ENCODE data around the gene ADCK2.

The ADCK2 gene

DNA sequence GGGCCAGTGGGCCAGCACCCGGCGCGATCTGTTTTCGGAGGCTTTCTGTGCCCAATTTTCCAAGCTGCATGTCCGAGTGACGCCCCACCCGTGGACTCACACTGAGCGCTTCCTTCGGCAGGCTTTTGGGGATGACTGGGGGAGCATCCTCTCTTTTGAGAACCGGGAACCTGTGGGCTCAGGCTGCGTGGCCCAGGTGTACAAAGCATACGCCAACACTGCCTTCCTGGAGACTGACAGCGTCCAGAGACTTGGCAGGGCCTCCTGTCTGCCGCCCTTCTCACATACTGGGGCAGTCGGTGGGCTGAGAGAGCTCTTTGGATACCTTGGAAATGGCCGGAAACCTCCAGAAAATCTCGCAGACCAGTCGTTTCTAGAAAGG, 1.0 kb downstream of the ADCK2 start:
- Histone ChIP-seq H4K20me1 (ENCODE audit: insufficient read depth, low read length) (no peaks in the 10 kb centered on the region), H3F3A (ENCODE audit: insufficient read depth, low read length) (peaks cover 23% of the 10 kb centered on the region; the same call in 1 of the 2 replicates), H3K4me2 (ENCODE audit: low read length) (peak overlapping the region; percentile 90), H3K4me3 (ENCODE audit: low read depth, low read length, poor library complexity, severe bottlenecking) (peak overlapping the region; percentile 76), H3K9me3 (ENCODE audit: low read length) (no peaks in the 10 kb centered on the region), H3K27me3 (ENCODE audit: insufficient read depth, low read length) (no peaks in the 10 kb centered on the region), H3K9ac (ENCODE audit: low read length) (peak overlapping the region; percentile 89), H3K9me2 (ENCODE audit: low read depth, low read length) (no peaks in the 10 kb centered on the region), H3K36me3 (ENCODE audit: insufficient read depth, low read length) (peaks cover 13% of the 10 kb centered on the region; the same call in 1 of the 2 replicates), H3K4me1 (ENCODE audit: insufficient read depth, low read length, severe bottlenecking) (peaks cover 56% of the 10 kb centered on the region), H3K79me2 (ENCODE audit: insufficient read depth, low read length) (no peaks in the 10 kb centered on the region), H3K27ac (ENCODE audit: low read depth, low read length, poor library complexity, severe bottlenecking) (peak overlapping the region; percentile 93), H2AFZ (ENCODE audit: low read length) (no peak overlapping the region)
- no peak for TF ChIP-seq EZH2 (IDR thresholded peaks at IDR 0.05; ENCODE audit: borderline replicate concordance, low read length)
- TF ChIP-seq, protein P1, sequence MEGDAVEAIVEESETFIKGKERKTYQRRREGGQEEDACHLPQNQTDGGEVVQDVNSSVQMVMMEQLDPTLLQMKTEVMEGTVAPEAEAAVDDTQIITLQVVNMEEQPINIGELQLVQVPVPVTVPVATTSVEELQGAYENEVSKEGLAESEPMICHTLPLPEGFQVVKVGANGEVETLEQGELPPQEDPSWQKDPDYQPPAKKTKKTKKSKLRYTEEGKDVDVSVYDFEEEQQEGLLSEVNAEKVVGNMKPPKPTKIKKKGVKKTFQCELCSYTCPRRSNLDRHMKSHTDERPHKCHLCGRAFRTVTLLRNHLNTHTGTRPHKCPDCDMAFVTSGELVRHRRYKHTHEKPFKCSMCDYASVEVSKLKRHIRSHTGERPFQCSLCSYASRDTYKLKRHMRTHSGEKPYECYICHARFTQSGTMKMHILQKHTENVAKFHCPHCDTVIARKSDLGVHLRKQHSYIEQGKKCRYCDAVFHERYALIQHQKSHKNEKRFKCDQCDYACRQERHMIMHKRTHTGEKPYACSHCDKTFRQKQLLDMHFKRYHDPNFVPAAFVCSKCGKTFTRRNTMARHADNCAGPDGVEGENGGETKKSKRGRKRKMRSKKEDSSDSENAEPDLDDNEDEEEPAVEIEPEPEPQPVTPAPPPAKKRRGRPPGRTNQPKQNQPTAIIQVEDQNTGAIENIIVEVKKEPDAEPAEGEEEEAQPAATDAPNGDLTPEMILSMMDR (IDR thresholded peaks at IDR 0.05; ENCODE audit: low read length) = no peak

DNA sequence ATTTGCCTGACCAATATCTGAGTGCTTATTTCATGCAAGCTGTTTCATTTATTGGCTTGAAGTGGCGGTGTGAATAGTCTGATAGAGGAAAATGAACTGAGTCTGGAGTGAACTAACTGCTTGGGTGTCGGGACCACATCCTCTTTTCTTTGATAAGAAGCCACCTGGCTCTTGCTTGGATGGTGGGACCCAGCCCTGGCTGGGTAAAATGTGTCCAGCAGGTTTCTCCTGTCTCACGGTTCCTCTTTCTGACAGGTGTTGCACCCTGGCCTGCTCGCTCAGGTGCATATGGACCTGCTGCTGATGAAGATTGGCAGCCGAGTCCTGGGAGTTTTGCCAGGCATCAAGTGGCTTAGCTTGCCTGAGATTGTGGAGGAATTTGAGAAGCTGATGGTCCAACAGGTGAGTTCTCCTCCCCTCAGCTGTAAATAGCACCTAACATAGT, 1.6 kb downstream of the ADCK2 start:
- Histone ChIP-seq H3F3A (ENCODE audit: insufficient read depth, low read length) (peaks cover 23% of the 10 kb centered on the region; the same call in 1 of the 2 replicates), H3K79me2 (ENCODE audit: insufficient read depth, low read length) (no peaks in the 10 kb centered on the region), H3K4me1 (ENCODE audit: insufficient read depth, low read length, severe bottlenecking) (peaks cover 56% of the 10 kb centered on the region), H3K4me3 (ENCODE audit: low read depth, low read length, poor library complexity, severe bottlenecking) (peak overlapping the region; percentile 76), H3K36me3 (ENCODE audit: insufficient read depth, low read length) (peaks cover 19% of the 10 kb centered on the region), H2AFZ (ENCODE audit: low read length) (no peak overlapping the region), H4K20me1 (ENCODE audit: insufficient read depth, low read length) (no peaks in the 10 kb centered on the region), H3K9me3 (ENCODE audit: low read length) (no peaks in the 10 kb centered on the region), H3K4me2 (ENCODE audit: low read length) (peak overlapping the region; percentile 90), H3K27ac (ENCODE audit: low read depth, low read length, poor library complexity, severe bottlenecking) (peak overlapping the region; percentile 93), H3K27me3 (ENCODE audit: insufficient read depth, low read length) (no peaks in the 10 kb centered on the region), H3K9me2 (ENCODE audit: low read depth, low read length) (no peaks in the 10 kb centered on the region), H3K9ac (ENCODE audit: low read length) (peak overlapping the region; percentile 89; the same call in 1 of the 2 replicates)
- TF ChIP-seq, protein P1 (IDR thresholded peaks at IDR 0.05; ENCODE audit: low read length) = no peak
- no peak for TF ChIP-seq EZH2 (IDR thresholded peaks at IDR 0.05; ENCODE audit: borderline replicate concordance, low read length)

- H3K36me3 ChIP-seq (ENCODE audit: insufficient read depth, low read length) = peaks cover 24% of the 10 kb centered on the region
- peaks cover 56% of the 10 kb centered on the region for H3K4me1 ChIP-seq (ENCODE audit: insufficient read depth, low read length, severe bottlenecking)
- H4K20me1 ChIP-seq (ENCODE audit: insufficient read depth, low read length) = no peaks in the 10 kb centered on the region
- no peaks in the 10 kb centered on the region for H3K79me2 ChIP-seq (ENCODE audit: insufficient read depth, low read length)
- H3K9me2 ChIP-seq (ENCODE audit: low read depth, low read length) = no peaks in the 10 kb centered on the region
- H3K27me3 ChIP-seq (ENCODE audit: insufficient read depth, low read length) = no peaks in the 10 kb centered on the region
- H3F3A ChIP-seq (ENCODE audit: insufficient read depth, low read length) = peaks cover 23% of the 10 kb centered on the region; the same call in 1 of the 2 replicates
- peak overlapping the region; percentile 93 for H3K27ac ChIP-seq (ENCODE audit: low read depth, low read length, poor library complexity, severe bottlenecking)
- H3K9ac ChIP-seq (ENCODE audit: low read length) = peak overlapping the region; percentile 89
- no peaks in the 10 kb centered on the region for H3K9me3 ChIP-seq (ENCODE audit: low read length)
- H2AFZ ChIP-seq (ENCODE audit: low read length) = no peak overlapping the region
- peak overlapping the region; percentile 90 for H3K4me2 ChIP-seq (ENCODE audit: low read length)
- no peak for TF ChIP-seq EZH2 (IDR thresholded peaks at IDR 0.05; ENCODE audit: borderline replicate concordance, low read length)
- TF ChIP-seq, protein P1 (IDR thresholded peaks at IDR 0.05; ENCODE audit: low read length) = peak; percentile 78
- H3K4me3 ChIP-seq (ENCODE audit: low read depth, low read length, poor library complexity, severe bottlenecking) = peak overlapping the region; percentile 76
These were observed 2.4 kb downstream of the ADCK2 start for GRCh38 chr7:140674899-140675701.
